Liver (tissue), 9 donors: ENCODE measurements around the gene SBF2. TPM values are rescaled to one million over a fixed set of nuclear protein-coding genes. Genes with fewer than 3 reads are reported as not detected.

Experiments
- DNase-seq: peaks from one replicate; pipeline ENCODE4 v3.0.0-alpha.2; 2017; ENCODE audit warnings: low spot score
- H3K27ac ChIP-seq, 2 donors: one replicate each; pipeline ENCODE4 v1.7.0; 2013; ENCODE audit warnings: inconsistent platforms in 2 of 2, low read length in 2 of 2, control low read depth in 1 of 2, low read depth in 1 of 2, mild to moderate bottlenecking in 1 of 2
- H3K27me3 ChIP-seq, 4 donors: one replicate each; pipeline versions ENCODE4 v1.6.1 to v1.7.0; 2013; ENCODE audit warnings: low read length in 3 of 4, inconsistent platforms in 1 of 4, mild to moderate bottlenecking in 1 of 4, moderate library complexity in 1 of 4; ENCODE audit not compliant: control insufficient read depth in 4 of 4, insufficient read depth in 4 of 4
- H3K36me3 ChIP-seq, 4 donors: one replicate each; pipeline versions ENCODE4 v1.6.1 to v1.7.0; 2013; ENCODE audit warnings: low read length in 3 of 4, mild to moderate bottlenecking in 3 of 4, low read depth in 1 of 4, moderate library complexity in 1 of 4; ENCODE audit not compliant: control insufficient read depth in 4 of 4, insufficient read depth in 3 of 4
- H3K4me1 ChIP-seq, 4 donors: one replicate each; pipeline versions ENCODE4 v1.6.1 to v1.7.0; 2013; ENCODE audit warnings: low read length in 3 of 4, mild to moderate bottlenecking in 3 of 4, moderate library complexity in 1 of 4; ENCODE audit not compliant: control insufficient read depth in 4 of 4, insufficient read depth in 4 of 4
- H3K4me3 ChIP-seq, 3 donors: one replicate each; pipeline versions ENCODE4 v1.6.1 to v1.7.0; 2013; ENCODE audit warnings: low read length in 3 of 3, control low read depth in 1 of 3, low read depth in 1 of 3, mild to moderate bottlenecking in 1 of 3
- H3K9ac ChIP-seq, 2 donors: one replicate each; pipeline ENCODE4 v1.7.0; 2013; ENCODE audit warnings: low read length in 2 of 2, mild to moderate bottlenecking in 2 of 2, moderate library complexity in 2 of 2, control low read depth in 1 of 2, low read depth in 1 of 2
- H3K9me3 ChIP-seq, 4 donors: one replicate each; pipeline versions ENCODE4 v1.6.1 to v1.7.0; 2013; ENCODE audit warnings: low read length in 3 of 4; ENCODE audit not compliant: control insufficient read depth in 4 of 4
- FOXA1 ChIP-seq: IDR thresholded peaks from 2 replicates; pipeline ENCODE4 v1.6.1; 2016; ENCODE audit warnings: antibody characterized with exemption
- HNF4G ChIP-seq: IDR thresholded peaks from 2 replicates; pipeline ENCODE4 v1.6.1; 2016; ENCODE audit warnings: antibody characterized with exemption
- JUND ChIP-seq, 2 donors: IDR thresholded peaks; 2 replicates each; pipeline ENCODE4 v1.6.1; 2016; ENCODE audit warnings: antibody characterized with exemption in 2 of 2
- NR2F2 ChIP-seq: IDR thresholded peaks from 2 replicates; pipeline ENCODE4 v1.6.1; 2016; ENCODE audit warnings: antibody characterized with exemption
- RXRA ChIP-seq, 2 donors: IDR thresholded peaks; 2 replicates each; pipeline ENCODE4 v1.6.1; 2017 to 2018; ENCODE audit warnings: antibody characterized with exemption in 2 of 2, mild to moderate bottlenecking in 1 of 2
- TAF1 ChIP-seq: conservative IDR thresholded peaks from 2 replicates; pipeline ENCODE4 v1.6.1; 2016; ENCODE audit warnings: antibody characterized with exemption, mild to moderate bottlenecking
- WGBS: extraction: QIAGEN DNeasy Blood & Tissue Kit; methylation state at CpG from one replicate; pipeline ENCODE4 v1.1.7; 2013; 5-methylcytosine and 5-hydroxymethylcytosine counted together
- polyA plus RNA-seq, 2 donors: library from polyadenylated mRNA; stranded (reverse) in 1 of 2; unstranded in 1 of 2; fragments of 200-250 nt in 1 of 2; fragments of >200 nt in 1 of 2; fragmentation: Nextera tagmentation in 1 of 2; extraction: Ambion mirVana in 1 of 2; gene quantifications; one replicate each; pipeline versions ENCODE4 v1.2.1 to v1.2.3, GENCODE V29; 2013 to 2015
- total RNA-seq, 2 donors: library from RNA; depleted of rRNA; stranded (reverse); fragments of >200 nt; gene quantifications; one replicate each; pipeline ENCODE4 v1.2.3, GENCODE V29; 2014
- TF ChIP-seq, protein P1 (sequence below): IDR thresholded peaks from 2 replicates; pipeline ENCODE4 v1.6.1; 2016; ENCODE audit warnings: antibody characterized with exemption
- TF ChIP-seq, protein P2 (sequence below): IDR thresholded peaks from 2 replicates; pipeline ENCODE4 v1.6.1; 2016; ENCODE audit warnings: antibody characterized with exemption
- TF ChIP-seq, protein P3 (sequence below): fragments of 150-350 bp; IDR thresholded peaks from 2 replicates; pipeline ENCODE4 v1.5.1; 2017; ENCODE audit warnings: improper control_type of control experiment, low read depth, low read length; ENCODE audit not compliant: missing input control
- donor health status: healthy.
- donor health status: healthy.
- donor health status: healthy.
- donor health status: healthy.
- donor health status: healthy.

SBF2 gene
- total and polyA plus RNA-seq, 4 donors, result 7.5 to 31.3 (median 14.7) TPM

DNA sequence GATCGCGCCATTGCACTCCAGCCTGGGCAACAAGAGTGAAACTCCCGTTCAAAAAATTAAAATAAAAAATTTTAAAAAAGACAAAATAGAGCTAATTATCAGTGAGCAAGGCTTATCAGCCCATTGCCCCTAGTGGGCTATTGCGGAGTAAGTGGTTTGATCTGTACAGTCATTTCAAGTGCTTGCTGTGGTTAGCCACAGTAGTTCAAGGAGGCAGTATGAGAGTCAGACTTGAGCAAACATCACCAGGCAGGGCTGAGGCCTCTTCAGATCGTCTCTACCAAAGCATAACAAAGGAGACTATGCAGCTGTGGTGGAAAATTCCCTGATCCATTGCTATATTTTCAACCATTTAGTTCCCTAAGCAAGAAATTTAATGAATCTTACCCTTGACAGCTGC lies 4.3 kb upstream of the SBF2 start:
- H3K4me1 ChIP-seq, result peaks cover 3 to 23% (median 6%) of the 10 kb centered on the region in 4 donors
- WGBS, result 93% methylated on average over 5 of the region's 5 CpGs
- TF ChIP-seq, protein P1, sequence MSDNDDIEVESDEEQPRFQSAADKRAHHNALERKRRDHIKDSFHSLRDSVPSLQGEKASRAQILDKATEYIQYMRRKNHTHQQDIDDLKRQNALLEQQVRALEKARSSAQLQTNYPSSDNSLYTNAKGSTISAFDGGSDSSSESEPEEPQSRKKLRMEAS, result no peak
- H3K4me3 ChIP-seq, result no peak overlapping the region
- no peak for DNase-seq
- no peak overlapping the region for H3K27ac ChIP-seq
- no peaks in the 10 kb centered on the region for H3K9me3 ChIP-seq
- no peaks in the 10 kb centered on the region for H3K36me3 ChIP-seq
- no peak overlapping the region for H3K9ac ChIP-seq
- no peaks in the 10 kb centered on the region for H3K27me3 ChIP-seq

DNA sequence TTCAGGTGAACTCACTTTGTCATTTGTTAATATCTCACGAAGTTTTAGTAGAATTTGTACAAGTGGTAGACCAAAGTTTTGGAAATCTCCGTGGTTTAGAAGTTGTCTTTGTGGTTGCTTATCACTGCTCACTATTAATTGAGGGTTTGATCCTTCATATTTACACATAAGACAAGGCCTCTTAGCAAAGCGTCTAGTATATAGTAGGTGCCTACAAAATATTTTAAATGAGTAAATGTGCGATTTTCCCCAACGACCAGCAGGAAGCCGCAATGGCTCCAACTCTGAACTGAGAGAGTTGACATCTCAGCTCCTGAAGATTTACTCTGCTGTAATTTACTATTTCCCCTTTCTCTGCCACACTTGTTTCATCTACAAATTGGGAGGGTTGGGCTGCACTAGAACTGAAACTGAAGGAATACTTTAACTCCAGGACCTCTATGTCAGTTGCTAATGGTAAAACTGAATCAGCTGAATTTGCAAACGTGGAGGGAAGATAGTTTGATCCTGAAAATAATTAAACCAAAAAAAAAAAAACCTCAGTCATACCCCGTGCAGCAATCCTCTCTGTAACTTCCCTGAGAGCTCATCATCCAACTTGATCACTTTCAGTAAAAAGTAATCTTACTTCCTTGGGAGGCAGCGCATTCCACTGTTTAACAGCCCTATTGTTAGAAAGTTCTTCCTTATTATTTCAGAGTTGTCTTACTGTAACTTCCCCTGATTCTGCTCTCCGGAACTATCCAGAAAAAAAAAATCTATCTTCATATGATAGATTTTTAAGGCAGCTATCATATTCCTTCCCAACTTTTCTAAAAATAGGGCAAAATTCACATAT lies 1.3 kb upstream of the SBF2 start:
- TF ChIP-seq NR2F2, result no peak
- no peak for TF ChIP-seq TAF1
- TF ChIP-seq, protein P2, sequence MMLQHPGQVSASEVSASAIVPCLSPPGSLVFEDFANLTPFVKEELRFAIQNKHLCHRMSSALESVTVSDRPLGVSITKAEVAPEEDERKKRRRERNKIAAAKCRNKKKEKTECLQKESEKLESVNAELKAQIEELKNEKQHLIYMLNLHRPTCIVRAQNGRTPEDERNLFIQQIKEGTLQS, result no peak
- no peak for TF ChIP-seq RXRA (IDR thresholded peaks at IDR 0.05)
- no peak for TF ChIP-seq FOXA1
- TF ChIP-seq HNF4G, result no peak
- TF ChIP-seq, protein P3, sequence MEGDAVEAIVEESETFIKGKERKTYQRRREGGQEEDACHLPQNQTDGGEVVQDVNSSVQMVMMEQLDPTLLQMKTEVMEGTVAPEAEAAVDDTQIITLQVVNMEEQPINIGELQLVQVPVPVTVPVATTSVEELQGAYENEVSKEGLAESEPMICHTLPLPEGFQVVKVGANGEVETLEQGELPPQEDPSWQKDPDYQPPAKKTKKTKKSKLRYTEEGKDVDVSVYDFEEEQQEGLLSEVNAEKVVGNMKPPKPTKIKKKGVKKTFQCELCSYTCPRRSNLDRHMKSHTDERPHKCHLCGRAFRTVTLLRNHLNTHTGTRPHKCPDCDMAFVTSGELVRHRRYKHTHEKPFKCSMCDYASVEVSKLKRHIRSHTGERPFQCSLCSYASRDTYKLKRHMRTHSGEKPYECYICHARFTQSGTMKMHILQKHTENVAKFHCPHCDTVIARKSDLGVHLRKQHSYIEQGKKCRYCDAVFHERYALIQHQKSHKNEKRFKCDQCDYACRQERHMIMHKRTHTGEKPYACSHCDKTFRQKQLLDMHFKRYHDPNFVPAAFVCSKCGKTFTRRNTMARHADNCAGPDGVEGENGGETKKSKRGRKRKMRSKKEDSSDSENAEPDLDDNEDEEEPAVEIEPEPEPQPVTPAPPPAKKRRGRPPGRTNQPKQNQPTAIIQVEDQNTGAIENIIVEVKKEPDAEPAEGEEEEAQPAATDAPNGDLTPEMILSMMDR, result no peak
- TF ChIP-seq JUND (IDR thresholded peaks at IDR 0.05), result no peak
- H3K9me3 ChIP-seq, result no peaks in the 10 kb centered on the region
- peak overlapping the region; percentile 94 to 97 for H3K27ac ChIP-seq
- H3K4me1 ChIP-seq, result peaks cover 6 to 28% (median 12%) of the 10 kb centered on the region in 4 donors
- WGBS, result 43% methylated on average over 10 of the region's 10 CpGs
- peak overlapping the region; percentile 52 to 90 for H3K9ac ChIP-seq
- no peak for DNase-seq
- peak overlapping the region in 2 of 3 donors; percentile 73 to 97 for H3K4me3 ChIP-seq
- H3K27me3 ChIP-seq, result no peaks in the 10 kb centered on the region
- H3K36me3 ChIP-seq, result no peaks in the 10 kb centered on the region

DNA sequence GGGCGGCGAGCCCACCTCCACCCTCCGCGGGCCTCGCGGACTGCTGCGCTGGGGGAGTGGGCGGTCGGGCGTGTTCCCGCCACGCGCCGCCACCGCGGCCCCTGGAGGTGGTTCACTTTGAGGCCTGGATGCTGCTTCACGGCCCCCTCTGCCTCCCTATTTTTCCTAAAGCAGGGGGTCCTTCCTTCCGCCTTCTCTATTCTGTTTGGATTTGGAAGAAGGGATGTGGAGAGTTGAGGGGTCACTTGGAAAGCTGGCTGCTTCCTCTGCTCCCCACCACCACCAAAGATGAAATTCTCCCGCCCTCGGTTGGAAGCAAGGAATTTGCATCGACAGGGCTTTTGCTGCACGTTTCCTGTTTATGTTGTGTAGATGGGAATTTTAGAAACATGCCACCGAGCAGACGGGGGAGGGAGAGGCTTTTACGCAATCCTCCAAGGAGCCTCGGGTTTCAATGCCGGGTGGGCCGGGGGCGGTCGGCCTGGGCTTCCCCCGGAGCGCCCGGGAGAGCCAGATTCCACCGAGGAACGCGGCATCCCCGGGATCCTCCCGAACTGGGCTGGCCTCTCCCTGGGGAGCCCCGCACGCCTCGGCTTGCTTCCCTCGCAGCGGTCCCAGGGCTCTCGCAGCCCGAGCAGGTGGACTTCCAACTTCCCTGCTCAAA lies 403 bp upstream of the SBF2 start:
- DNase-seq, result no peak
- 1% methylated on average over 45 of the region's 45 CpGs for WGBS
- H3K27ac ChIP-seq, result peak overlapping the region; percentile 94 to 97
- H3K4me3 ChIP-seq, result peak overlapping the region; percentile 68 to 97 (median 73)
- H3K4me1 ChIP-seq, result peaks cover 6 to 28% (median 14%) of the 10 kb centered on the region in 4 donors
- no peaks in the 10 kb centered on the region for H3K36me3 ChIP-seq
- H3K9ac ChIP-seq, result peak overlapping the region; percentile 52 to 90
- TF ChIP-seq RXRA (IDR thresholded peaks at IDR 0.05), result peak in 1 of 2 donors; percentile 18
- TF ChIP-seq, protein P3, result no peak
- no peaks in the 10 kb centered on the region for H3K27me3 ChIP-seq
- no peaks in the 10 kb centered on the region for H3K9me3 ChIP-seq
